HG03432 (cell line): ENCODE results near the gene SLC5A12.

Source experiments
- ATAC-seq: cut with Tn5 transposase; IDR thresholded peaks from one replicate; pipeline ENCODE4 v1.9.1; 2021; ENCODE audit warnings: mild to moderate bottlenecking, moderate library complexity; ENCODE audit not compliant: unreplicated experiment

SLC5A12 gene

GRCh38 chr11:26719998-26720397, 1.9 kb downstream of the SLC5A12 start:
- no peak for ATAC-seq

DNA sequence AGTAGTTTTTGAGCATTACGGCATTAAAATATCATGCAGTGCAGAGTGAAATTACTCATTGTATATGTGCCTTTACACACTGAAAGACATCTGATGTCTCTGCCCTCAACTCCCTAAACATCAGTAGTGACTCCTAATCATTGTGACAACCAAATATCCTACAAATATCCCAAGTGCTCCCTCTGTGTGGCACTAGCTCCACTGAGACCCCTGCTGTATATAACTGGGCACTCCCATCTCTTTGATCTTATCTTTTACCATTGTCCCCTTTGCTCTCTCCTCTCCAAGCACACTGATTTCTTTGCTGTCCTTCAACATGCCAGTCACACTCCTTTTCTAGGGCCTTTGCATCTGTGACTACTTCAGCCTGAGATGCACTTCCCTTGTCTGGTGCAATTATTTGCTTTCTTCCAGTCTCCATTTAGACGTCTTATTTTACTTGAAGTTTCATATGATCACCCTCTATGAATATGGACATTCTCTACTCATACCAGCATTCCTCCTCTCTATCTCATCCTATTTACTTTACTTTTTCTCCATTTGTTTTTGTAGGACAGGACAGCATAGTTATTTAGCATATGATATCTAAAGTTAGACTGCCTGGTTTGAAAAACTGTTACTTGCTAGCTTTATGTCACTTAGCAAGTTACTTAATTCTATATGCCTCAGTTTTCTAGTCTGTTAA, 2.4 kb downstream of the SLC5A12 start:
- ATAC-seq = no peak

DNA sequence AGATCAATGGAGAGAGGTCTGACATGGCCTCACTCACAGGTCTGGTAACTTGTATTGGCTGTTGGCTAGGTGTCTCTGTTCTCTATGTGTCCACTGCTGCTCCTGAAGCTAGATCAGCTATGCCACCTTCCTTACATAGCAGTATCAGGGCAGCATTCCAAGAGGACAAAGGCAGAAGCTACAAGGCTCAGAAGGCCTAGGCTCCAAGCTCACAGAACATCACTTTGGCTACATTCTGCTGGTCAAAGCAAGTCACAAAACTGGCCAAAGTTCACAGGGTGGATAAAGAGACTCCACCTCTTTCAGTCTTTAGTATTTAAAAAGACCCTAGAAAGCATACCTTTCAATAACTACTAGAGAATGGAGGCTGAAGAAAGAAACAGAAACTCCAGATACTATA, 4.1 kb downstream of the SLC5A12 start:
- no peak for ATAC-seq

DNA sequence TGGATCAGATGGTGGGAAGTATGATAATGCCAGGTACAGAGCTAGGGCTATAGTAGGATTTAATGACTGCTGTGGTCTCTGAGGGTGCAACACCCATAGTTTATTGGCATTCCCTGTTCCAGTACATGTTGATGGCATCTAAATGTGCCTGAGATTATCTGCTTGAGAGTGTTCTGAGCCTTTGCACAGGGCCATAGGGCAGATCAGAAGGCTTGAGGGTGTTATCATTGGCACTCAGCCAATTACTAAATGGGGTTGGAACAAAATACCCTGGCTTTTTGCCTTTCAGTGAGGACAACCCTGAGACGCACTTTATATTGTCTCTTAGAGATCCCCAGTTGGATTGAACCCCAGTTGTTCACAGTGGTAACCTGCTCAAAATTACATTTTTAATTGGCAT, 6.7 kb downstream of the SLC5A12 start:
- no peak for ATAC-seq

DNA sequence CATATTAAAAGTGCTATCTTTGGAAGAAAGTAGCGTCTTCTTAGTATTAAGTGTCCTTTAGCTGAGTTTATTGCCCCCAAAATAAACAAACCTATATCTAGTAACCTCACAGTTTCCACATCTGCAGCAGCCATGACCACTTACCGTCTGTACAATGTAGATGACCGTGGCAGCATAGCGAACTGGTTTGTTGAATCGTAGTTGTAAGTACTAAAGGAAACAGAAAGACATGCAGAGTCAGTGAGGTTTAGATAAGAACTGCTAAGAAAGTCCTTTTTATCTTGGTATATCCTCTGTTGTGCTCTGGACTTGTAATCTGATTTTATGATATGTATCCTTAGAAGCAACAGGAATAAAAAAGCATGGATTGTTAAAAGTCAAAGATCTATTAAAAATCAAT, 9.4 kb downstream of the SLC5A12 start:
- no peak for ATAC-seq

GRCh38 chr11:26710489-26710888, 11.4 kb downstream of the SLC5A12 start:
- ATAC-seq = no peak

DNA sequence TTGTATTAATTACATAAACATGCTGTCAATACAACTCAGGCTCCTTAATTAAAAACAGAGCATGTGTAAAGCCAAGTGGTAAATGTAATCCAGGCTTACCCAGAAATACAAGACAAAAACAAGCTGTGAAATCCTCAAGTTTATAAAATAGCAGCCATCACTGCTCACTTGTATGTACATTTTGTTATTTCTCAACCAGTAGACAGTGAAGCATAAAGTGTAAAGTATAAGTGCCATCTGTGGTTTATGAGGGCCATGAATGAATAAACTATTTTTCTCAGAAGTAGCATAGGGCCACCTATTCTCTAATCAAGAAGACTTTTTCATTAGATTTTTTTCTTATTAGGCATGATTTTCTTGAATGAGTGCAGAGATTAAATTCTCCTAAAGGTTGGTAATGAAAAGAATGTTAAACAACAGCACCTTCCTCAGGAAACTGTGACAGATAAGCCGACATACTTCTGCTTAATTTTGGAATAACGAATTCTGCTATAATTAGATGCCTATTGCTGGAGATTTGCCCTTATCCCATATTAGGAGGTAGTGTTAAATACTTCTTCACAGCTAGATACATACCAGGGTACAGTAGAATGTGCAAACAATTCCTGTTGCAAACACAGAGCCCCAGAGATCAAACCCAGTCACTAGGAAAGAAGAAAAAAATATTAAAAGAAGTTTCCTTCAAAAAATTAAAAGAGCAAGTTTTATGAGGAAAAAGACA, 13.0 kb downstream of the SLC5A12 start:
- ATAC-seq = no peak

GRCh38 chr11:26706181-26706580, 15.7 kb downstream of the SLC5A12 start:
- ATAC-seq = no peak

DNA sequence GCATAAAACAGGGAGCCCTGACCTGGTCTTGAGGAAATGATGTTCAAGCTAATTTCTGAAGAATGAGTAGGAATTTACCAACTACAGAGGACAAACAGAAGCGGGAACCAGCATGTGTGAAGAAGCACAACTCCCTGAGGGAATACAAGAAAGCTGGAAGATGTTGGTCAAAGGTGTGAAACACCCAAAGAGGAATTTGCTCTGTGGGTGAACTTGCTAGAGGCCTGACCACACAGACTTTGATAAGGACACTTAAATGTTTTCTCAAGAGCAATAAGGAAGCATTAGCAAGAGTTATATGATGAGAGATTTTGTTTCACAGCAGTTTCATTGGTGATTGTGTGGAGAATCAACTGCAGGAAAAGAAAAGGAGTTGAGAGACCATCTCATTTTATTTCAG, 17.6 kb downstream of the SLC5A12 start:
- no peak for ATAC-seq

- no peak for ATAC-seq
Measured at GRCh38 chr11:26703411-26704191, 18.3 kb downstream of the SLC5A12 start.

GRCh38 chr11:26702406-26702805, 19.5 kb downstream of the SLC5A12 start:
- ATAC-seq = no peak

- ATAC-seq = no peak
Measured at GRCh38 chr11:26700574-26701235, 21.2 kb downstream of the SLC5A12 start.

DNA sequence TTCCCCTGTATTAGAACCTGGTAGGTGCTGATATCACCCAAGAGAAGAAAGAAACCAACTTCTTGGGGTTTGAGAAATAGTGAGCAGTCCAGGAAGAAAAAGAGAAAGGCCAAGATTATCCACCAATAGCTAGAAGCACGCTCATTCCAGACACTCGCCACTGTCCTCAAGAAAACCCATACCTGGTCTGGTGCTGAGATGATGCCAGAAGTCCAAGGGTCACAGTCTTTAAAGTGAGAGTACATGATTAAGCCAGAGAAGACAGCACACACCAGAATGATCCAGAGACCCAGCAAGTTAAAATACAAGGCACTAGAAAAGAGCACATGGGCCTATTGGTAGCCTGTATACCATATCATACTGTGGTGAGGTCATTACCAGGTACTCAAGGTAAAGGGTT, 23.6 kb downstream of the SLC5A12 start:
- no peak for ATAC-seq

DNA sequence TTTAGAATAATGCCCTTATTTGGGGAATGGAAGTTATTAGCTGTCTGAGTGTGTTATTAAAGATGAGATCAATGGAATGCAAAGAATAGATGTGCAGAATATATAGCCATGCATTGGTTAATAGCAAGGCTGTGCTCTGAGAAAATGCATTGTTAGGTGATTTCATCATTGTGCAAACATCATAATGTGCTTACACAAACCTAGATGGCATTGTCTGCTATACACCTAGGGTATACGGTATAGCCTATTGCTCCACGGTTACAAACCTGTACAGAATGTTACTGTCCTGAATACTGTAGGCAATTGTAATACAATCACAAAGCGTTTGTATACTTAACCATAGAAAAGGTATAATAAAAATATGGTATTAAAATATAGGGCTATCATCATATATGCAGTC, 25.5 kb downstream of the SLC5A12 start:
- no peak for ATAC-seq

DNA sequence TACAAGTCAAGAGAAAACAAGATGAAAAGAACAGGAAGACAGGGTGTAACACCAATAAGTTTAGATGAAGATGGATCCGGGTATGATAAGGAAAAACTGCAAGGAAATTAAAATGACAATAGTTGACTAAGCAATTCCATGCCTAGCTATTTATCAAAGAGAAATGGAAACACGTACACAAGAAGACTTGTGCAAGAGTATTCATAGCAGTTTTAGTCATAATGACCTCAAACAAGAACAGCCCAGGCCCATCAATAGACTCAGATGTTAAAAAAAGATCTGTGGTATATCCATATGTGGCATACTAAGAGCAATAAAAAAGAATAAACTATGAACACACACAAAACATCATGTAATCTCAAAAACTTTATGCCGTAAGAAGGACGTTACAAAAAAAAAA, 33.2 kb downstream of the SLC5A12 start:
- no peak for ATAC-seq

DNA sequence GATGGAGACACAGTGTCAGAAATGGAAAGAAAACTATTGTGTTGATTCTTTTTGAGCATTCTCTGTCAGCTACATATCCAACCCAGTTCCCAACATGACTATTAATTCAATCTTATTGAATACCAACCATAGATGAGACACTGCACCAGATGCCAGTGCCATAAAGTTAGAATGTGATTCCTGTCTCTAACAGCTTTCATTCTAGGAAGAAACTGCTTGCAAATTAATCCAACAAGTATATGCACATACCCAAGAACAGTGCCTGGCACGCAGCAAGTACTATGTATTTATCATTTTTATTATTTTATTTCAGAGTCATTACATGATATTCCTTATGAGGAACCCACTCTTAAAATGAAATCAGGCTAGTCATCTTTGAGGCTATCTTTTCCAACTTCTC, 34.5 kb downstream of the SLC5A12 start:
- no peak for ATAC-seq

- no peak for ATAC-seq
Measured at GRCh38 chr11:26677566-26677965, 44.3 kb downstream of the SLC5A12 start.

DNA sequence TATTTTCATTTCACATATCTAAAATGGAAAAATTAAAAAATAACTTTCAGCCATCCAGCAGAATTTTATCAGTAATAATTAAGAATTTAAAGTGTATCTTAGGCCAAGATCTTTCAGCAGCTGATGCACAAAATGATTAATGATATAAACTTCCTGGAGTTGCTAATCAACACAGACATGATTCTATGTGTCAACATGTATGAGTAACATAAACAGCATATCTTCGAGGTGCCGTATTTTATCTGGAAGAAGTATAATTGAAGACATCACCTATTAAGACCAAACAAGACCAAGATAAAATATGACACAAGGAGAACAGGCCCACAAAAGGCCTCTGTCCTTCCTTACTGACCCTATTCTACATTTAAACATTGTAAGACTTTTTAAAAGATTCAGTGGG, 45.2 kb downstream of the SLC5A12 start:
- no peak for ATAC-seq

- no peak for ATAC-seq
Measured at GRCh38 chr11:26675233-26675928, 46.5 kb downstream of the SLC5A12 start.

DNA sequence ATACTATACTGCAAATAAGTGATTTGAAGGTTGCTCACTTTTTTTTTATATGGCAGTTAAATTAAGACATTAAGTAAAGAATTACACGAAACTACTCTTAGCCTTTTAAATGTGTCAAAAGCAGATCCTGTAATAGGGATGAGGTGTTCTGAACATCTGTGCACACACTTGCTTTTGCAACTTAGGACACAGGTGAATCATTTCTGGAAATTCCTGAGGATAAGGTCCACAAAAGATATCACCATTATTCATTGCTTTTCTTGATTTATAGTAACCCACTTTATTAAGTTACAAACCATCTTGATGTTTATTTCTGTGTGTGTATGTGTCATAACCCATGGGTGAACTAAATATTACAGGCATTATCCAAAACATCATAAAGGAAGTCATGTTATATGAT, 55.9 kb downstream of the SLC5A12 start:
- ATAC-seq = no peak

DNA sequence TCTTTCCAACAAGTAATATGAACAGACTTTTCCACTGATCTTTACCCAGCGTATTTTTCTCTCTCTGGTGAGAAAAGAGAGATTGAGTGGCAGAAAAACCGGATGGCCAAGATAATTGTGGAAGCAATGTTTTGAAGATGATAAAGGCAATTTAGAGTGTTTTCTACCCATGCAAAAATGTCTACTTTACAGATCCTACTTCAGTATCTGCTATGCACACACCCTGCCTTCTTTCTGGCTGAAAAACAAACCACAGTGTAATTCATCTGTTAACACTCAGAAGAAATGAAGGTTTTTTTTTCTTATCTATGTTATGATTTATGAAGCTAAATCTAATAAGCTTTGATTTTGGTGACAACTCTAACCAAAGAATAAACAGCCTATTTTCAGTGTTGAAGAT, 56.8 kb downstream of the SLC5A12 start:
- ATAC-seq = no peak
